Activated CD8-positive, alpha-beta memory T cell treated with anti-CD3 and anti-CD28 coated beads, Interleukin-2, amount 50 U/mL, for 1 hour (primary cell): ENCODE measurements around the gene FARS2.
A peak's percentile ranks its signal among the peaks of the same experiment; 100 is the strongest.

Experiments used
- DNase-seq: peaks from one replicate; pipeline ENCODE4 v3.0.0-alpha.2; 2020; ENCODE audit errors: extremely low read depth

FARS2 gene

DNA sequence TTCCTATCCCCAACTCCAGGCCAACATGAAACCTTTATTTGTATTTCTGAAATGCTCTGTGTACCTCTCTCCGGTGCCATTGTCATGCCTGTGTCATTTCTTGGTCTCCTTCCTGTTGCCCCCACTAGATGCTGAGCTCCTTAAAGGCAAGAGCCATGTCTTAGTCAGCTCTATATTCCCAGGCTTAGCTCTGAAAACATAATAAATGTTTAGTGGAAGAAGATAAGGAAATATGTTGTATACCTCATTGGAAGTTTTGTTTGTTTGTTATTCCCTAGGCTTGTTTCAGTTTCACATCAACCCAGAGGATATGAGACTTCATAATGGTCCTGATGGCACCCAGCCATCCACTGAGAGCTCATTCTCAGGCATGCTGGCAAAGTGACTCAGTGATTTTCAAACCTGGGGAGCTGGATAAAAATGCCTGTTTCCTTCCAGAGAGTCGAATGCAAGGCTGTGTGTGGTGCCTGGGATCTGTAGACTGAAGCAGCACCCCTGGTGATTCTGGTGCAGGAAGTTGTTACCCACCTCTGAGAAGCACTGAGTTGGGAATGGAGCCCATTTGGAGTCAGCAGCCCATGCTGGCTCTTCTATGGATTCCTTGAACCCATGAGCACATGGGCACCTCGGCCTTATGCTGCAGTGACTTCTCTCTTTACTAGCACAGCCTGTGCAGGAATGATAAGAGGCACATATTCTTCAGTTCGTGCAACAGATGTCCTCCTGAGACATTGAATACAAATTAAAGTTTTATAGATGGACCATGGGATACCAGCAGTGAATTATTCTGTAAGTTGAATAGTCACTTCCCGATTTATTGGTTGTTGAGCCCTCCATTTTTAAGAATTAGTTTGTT is 205.2 kb downstream of the FARS2 start:
- no peak for DNase-seq

- no peak for DNase-seq
Observed at GRCh38 chr6:5468586-5468985, 207.3 kb downstream of the FARS2 start.

GRCh38 chr6:5469101-5469846 is 208.0 kb downstream of the FARS2 start:
- no peak for DNase-seq

GRCh38 chr6:5471044-5471443 is 209.7 kb downstream of the FARS2 start:
- DNase-seq, result peak; percentile 16

DNA sequence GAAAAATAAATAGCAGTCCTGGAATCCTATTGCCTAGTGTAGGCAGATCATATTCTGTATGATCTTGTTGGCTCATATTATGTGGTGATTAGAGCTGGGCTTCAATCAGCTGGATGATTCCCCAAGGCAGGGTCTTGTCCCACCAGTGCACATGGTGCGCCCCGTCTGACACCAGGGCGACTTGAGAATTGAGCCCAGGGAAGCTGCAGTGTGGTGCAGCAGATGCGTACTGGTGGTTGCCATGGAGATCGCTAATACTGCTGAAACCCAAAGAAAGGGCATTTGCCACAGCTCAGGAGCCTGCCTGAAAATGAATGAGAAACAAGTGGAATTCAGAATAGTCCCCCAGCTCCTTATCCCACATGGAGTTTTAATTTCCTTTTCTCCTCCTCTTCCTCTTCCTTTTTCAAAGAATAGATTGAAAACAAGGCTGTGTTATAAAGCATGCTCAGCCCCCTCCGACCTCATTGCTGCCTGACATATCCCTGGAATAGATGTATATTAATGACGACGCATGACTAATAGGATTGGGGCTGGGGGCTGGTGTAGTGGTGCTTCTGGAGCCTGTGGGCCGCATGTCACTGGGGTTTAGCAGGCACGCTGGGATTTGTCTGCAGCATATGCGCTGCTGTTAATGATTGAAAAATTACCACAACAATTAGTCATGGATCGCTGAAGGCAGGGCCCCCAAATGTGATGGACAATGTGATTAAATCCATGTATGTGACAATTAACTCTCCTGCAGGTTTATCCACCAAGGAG is 210.5 kb downstream of the FARS2 start:
- DNase-seq, result no peak

- DNase-seq, result no peak
Observed at GRCh38 chr6:5472571-5472970, 211.3 kb downstream of the FARS2 start.

DNA sequence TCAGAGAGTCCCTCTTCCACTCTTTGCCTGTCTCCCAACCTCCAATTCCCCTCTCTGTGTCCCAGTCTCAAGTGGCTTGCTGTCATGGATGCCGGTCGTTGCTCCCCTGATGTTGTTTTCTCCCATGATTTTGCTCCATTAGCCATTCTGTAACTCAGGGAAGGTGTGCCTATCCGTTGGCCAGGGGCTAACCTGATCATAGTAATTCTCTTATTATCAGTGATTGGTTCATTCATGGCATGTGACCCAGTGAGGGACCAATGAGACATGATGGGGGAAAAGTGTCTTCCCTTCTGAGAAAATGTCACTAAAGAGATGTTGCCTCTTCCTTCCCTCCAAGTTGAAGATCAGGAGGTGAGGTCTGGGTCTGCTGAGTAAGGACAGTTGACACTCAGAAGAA is 214.5 kb downstream of the FARS2 start:
- DNase-seq, result no peak

GRCh38 chr6:5478380-5478779 is 217.1 kb downstream of the FARS2 start:
- no peak for DNase-seq

- no peak for DNase-seq
Observed at GRCh38 chr6:5481033-5481432, 219.7 kb downstream of the FARS2 start.

GRCh38 chr6:5481750-5482149 is 220.4 kb downstream of the FARS2 start:
- DNase-seq, result no peak

- DNase-seq, result no peak
Observed at GRCh38 chr6:5482619-5483018, 221.3 kb downstream of the FARS2 start.

- DNase-seq, result no peak
Observed at GRCh38 chr6:5484692-5485091, 223.4 kb downstream of the FARS2 start.

DNA sequence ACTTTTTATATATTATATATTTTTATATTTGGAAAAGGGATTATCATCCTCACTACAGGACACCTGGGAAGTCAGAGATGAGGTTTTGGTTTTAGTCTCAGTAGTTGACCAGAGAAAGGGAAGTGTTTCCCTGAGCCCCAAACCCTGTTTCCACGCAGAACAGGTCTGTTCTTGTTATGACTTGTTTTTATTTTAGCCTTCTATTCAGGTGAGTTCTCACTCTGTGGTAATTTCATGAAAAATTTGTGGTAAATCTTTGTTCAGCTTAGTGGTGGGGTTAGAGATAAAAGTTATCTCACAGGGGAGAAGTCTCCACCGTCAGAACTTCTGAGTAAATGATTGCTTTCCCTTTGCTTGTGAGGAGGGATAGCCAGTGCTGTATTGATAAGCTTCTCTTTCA is 224.9 kb downstream of the FARS2 start:
- no peak for DNase-seq

DNA sequence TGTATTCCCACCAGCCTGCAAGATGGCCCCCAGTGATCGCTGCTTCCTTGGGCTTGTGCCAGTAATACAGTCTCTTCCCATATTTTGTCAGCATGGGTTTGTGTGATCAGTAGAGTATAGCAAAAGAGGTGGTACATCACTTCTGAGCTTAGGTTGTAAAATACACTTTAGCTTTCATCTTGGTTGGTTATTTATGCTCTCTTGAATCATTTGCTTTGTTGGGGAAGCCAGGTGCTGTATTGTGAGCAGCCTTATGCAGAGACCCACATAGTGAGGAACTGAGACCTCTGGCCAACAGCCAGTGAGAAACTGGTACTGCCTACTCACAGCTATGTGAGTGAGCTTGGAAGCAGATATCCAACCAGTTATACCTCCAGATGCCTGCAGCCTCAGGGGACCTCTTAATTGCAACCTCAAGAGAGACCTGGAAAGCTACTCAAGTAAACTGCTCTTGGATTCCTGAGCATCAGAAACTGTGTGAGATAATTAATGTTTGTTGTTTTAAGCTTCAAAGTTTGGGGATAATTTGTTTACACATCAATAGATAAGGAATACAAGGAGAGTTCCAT is 229.3 kb downstream of the FARS2 start:
- DNase-seq, result no peak

DNA sequence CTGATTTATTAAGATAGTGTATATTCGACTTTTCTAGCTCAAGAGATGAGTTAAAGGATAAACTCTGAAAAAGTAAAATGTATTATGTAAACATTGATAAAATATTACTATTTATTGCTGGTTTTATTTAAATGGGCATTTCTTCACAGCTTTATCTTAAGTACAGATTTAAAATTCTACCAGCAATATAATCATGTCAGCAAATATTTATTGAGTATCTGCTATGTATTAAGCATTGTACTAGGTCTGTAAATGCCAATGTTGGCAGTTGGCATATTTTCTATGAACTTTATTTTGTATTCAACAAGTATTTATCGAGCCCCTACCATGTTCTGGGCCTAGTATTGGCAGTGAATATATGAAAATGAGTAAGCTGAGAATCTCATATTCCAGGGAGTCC is 231.0 kb downstream of the FARS2 start:
- DNase-seq, result no peak

DNA sequence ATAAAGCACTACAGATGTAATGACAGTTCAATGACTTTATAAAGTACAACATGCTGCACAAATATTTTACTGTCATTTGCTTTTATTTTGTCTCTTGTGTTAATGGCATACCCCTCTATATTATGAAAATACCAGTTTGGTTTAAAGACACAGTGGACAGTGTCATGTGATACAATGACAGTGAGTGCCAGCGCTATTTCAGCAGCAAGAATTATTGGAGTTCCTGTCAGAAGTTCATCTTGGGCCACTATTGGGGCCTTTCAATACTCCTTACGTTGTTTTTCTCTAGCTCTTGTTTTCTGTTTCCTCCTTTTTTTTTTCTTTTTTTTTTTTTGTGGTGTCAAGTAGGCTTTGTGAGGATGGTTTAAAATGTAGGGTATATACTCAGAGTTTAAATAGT is 232.5 kb downstream of the FARS2 start:
- no peak for DNase-seq

GRCh38 chr6:5497896-5498578 is 236.7 kb downstream of the FARS2 start:
- DNase-seq, result no peak

DNA sequence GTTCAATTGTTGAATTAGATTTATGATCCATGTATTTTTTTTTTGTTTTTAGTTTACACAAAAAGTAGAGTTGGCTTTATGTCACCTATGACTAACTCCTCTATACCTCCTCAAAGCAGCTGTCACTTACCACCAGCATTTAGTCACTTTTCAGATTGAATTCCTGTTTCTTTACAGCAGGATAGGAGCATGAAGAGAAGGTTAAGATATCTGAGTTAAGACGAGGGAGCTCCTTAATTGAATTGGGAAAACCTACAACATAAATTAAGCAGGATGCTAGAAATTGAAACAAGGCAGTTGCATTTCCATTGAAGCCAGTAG is 237.2 kb downstream of the FARS2 start:
- no peak for DNase-seq

GRCh38 chr6:5499644-5500306 is 238.5 kb downstream of the FARS2 start:
- DNase-seq, result no peak

- DNase-seq, result no peak
Observed at GRCh38 chr6:5501837-5502236, 240.5 kb downstream of the FARS2 start.

- DNase-seq, result no peak
Observed at GRCh38 chr6:5504078-5504477, 242.8 kb downstream of the FARS2 start.
